Muscle layer of duodenum (tissue), 2 donors: ENCODE results near the gene MAGEF1.

Experiments
- H3K27ac ChIP-seq: one replicate; pipeline ENCODE4 v1.7.0; 2013; ENCODE audit warnings: mild to moderate bottlenecking, low read length
- H3K27me3 ChIP-seq: one replicate; pipeline ENCODE4 v1.7.0; 2013; ENCODE audit warnings: low read depth, mild to moderate bottlenecking, control low read depth, low read length
- H3K36me3 ChIP-seq, 2 donors: one replicate each; pipeline ENCODE4 v1.7.0; 2013; ENCODE audit warnings: low read length in 2 of 2, control low read depth in 1 of 2, mild to moderate bottlenecking in 1 of 2; ENCODE audit not compliant: insufficient read depth in 2 of 2, control insufficient read depth in 1 of 2
- H3K4me1 ChIP-seq, 2 donors: one replicate each; pipeline ENCODE4 v1.7.0; 2013; ENCODE audit warnings: low read length in 2 of 2, mild to moderate bottlenecking in 2 of 2, control low read depth in 1 of 2, moderate library complexity in 1 of 2; ENCODE audit not compliant: insufficient read depth in 2 of 2, control insufficient read depth in 1 of 2
- H3K4me3 ChIP-seq, 2 donors: one replicate each; pipeline ENCODE4 v1.7.0; 2013; ENCODE audit warnings: low read length in 2 of 2, low read depth in 1 of 2, mild to moderate bottlenecking in 1 of 2
- H3K9me3 ChIP-seq, 2 donors: one replicate each; pipeline ENCODE4 v1.7.0; 2013; ENCODE audit warnings: low read length in 2 of 2, control low read depth in 1 of 2, mild to moderate bottlenecking in 1 of 2; ENCODE audit not compliant: control insufficient read depth in 1 of 2
- donor health status: healthy.

Gene MAGEF1

GRCh38 chr3:184741259-184741556, 29.3 kb upstream of the MAGEF1 start:
- Histone ChIP-seq H3K27me3 (no peaks in the 10 kb centered on the region), H3K36me3 (no peaks in the 10 kb centered on the region), H3K4me3 (no peak overlapping the region), H3K9me3 (no peaks in the 10 kb centered on the region), H3K27ac (no peak overlapping the region), H3K4me1 (peaks cover 0 to 10% of the 10 kb centered on the region in 2 donors)

- Histone ChIP-seq H3K9me3 (no peaks in the 10 kb centered on the region), H3K27ac (no peak overlapping the region), H3K4me3 (no peak overlapping the region), H3K4me1 (peaks cover 0 to 10% of the 10 kb centered on the region in 2 donors), H3K36me3 (no peaks in the 10 kb centered on the region), H3K27me3 (no peaks in the 10 kb centered on the region)
Observed at GRCh38 chr3:184740509-184741258, 28.8 kb upstream of the MAGEF1 start.

GRCh38 chr3:184739594-184740505, 28.0 kb upstream of the MAGEF1 start:
- Histone ChIP-seq H3K4me1 (peaks cover 0 to 10% of the 10 kb centered on the region in 2 donors), H3K9me3 (no peaks in the 10 kb centered on the region), H3K27me3 (no peaks in the 10 kb centered on the region), H3K27ac (no peak overlapping the region), H3K36me3 (no peaks in the 10 kb centered on the region), H3K4me3 (no peak overlapping the region)

- Histone ChIP-seq H3K27me3 (no peaks in the 10 kb centered on the region), H3K4me1 (peaks cover 0 to 10% of the 10 kb centered on the region in 2 donors), H3K27ac (no peak overlapping the region), H3K9me3 (no peaks in the 10 kb centered on the region), H3K4me3 (no peak overlapping the region), H3K36me3 (no peaks in the 10 kb centered on the region)
Observed at GRCh38 chr3:184738982-184739381, 27.1 kb upstream of the MAGEF1 start.

GRCh38 chr3:184738506-184738890, 26.6 kb upstream of the MAGEF1 start:
- Histone ChIP-seq H3K4me1 (peaks cover 0 to 10% of the 10 kb centered on the region in 2 donors), H3K27me3 (no peaks in the 10 kb centered on the region), H3K9me3 (no peaks in the 10 kb centered on the region), H3K36me3 (no peaks in the 10 kb centered on the region), H3K27ac (no peak overlapping the region), H3K4me3 (no peak overlapping the region)

- H3K27me3 ChIP-seq: no peaks in the 10 kb centered on the region
- no peaks in the 10 kb centered on the region for H3K9me3 ChIP-seq
- no peak overlapping the region for H3K27ac ChIP-seq
- peaks cover 0 to 10% of the 10 kb centered on the region in 2 donors for H3K4me1 ChIP-seq
- no peak overlapping the region for H3K4me3 ChIP-seq
- no peaks in the 10 kb centered on the region for H3K36me3 ChIP-seq
Observed at GRCh38 chr3:184737641-184738505, 26.0 kb upstream of the MAGEF1 start.

- H3K36me3 ChIP-seq: no peaks in the 10 kb centered on the region
- H3K4me1 ChIP-seq: peaks cover 0 to 10% of the 10 kb centered on the region in 2 donors
- no peaks in the 10 kb centered on the region for H3K27me3 ChIP-seq
- no peak overlapping the region for H3K4me3 ChIP-seq
- H3K27ac ChIP-seq: no peak overlapping the region
- no peaks in the 10 kb centered on the region for H3K9me3 ChIP-seq
Observed at GRCh38 chr3:184737063-184737462, 25.2 kb upstream of the MAGEF1 start.

- Histone ChIP-seq H3K27me3 (no peaks in the 10 kb centered on the region), H3K4me3 (no peak overlapping the region), H3K36me3 (no peaks in the 10 kb centered on the region), H3K9me3 (no peaks in the 10 kb centered on the region), H3K27ac (no peak overlapping the region), H3K4me1 (peaks cover 0 to 10% of the 10 kb centered on the region in 2 donors)
Observed at GRCh38 chr3:184734903-184735701, 23.2 kb upstream of the MAGEF1 start.

GRCh38 chr3:184733971-184734608, 22.2 kb upstream of the MAGEF1 start:
- no peak overlapping the region for H3K4me3 ChIP-seq
- no peak overlapping the region for H3K27ac ChIP-seq
- no peaks in the 10 kb centered on the region for H3K36me3 ChIP-seq

GRCh38 chr3:184733181-184733580, 21.3 kb upstream of the MAGEF1 start:
- Histone ChIP-seq H3K4me3 (no peak overlapping the region), H3K27ac (no peak overlapping the region), H3K27me3 (no peaks in the 10 kb centered on the region), H3K9me3 (no peaks in the 10 kb centered on the region), H3K36me3 (no peaks in the 10 kb centered on the region), H3K4me1 (peaks cover 0 to 8% of the 10 kb centered on the region in 2 donors)

More at GRCh38 chr3:184733971-184734608, 22.2 kb upstream of the MAGEF1 start:
- Histone ChIP-seq H3K9me3 (no peaks in the 10 kb centered on the region), H3K4me1 (peaks cover 0 to 10% of the 10 kb centered on the region in 2 donors), H3K27me3 (no peaks in the 10 kb centered on the region)
